Activated effector memory CD4-positive, alpha-beta T cell treated with Interleukin-2 at 50 U/mL for 16 hours (primary cell): Measurements from ENCODE around the gene GRIA3.
"Not testable (repeated sequence)": the region's sequence is repeated elsewhere in the genome, so short reads cannot be mapped to it uniquely, and the experiment has no call there.

Source experiments
- DNase-seq: peaks from one replicate; pipeline ENCODE4 v3.0.0-alpha.2; 2020

GRIA3 gene

GRCh38 chrX:123476611-123477219 is 292.6 kb downstream of the GRIA3 start:
- DNase-seq, result no peak

- DNase-seq, result no peak
These were observed 293.6 kb downstream of the GRIA3 start for GRCh38 chrX:123477673-123478072.

GRCh38 chrX:123481913-123482851 is 298.1 kb downstream of the GRIA3 start:
- DNase-seq, result no peak

GRCh38 chrX:123486297-123486696 is 302.2 kb downstream of the GRIA3 start:
- DNase-seq, result no peak

GRCh38 chrX:123487236-123487635 is 303.2 kb downstream of the GRIA3 start:
- no peak for DNase-seq

GRCh38 chrX:123487669-123488068 is 303.6 kb downstream of the GRIA3 start:
- DNase-seq, result no peak

GRCh38 chrX:123489011-123489410 is 304.9 kb downstream of the GRIA3 start:
- DNase-seq, result no peak

GRCh38 chrX:123493857-123494256 is 309.8 kb downstream of the GRIA3 start:
- no peak for DNase-seq

GRCh38 chrX:123499787-123500186 is 315.7 kb downstream of the GRIA3 start:
- no peak for DNase-seq

- DNase-seq, result no peak
These were observed 320.0 kb downstream of the GRIA3 start for GRCh38 chrX:123504047-123504446.

GRCh38 chrX:123504630-123505270 is 320.7 kb downstream of the GRIA3 start:
- DNase-seq, result no peak

GRCh38 chrX:123513585-123514278 is 329.7 kb downstream of the GRIA3 start:
- no peak for DNase-seq

GRCh38 chrX:123514279-123514640 is 330.2 kb downstream of the GRIA3 start:
- DNase-seq, result not testable (repeated sequence)

GRCh38 chrX:123518791-123519190 is 334.7 kb downstream of the GRIA3 start:
- no peak for DNase-seq

GRCh38 chrX:123525123-123525725 is 341.1 kb downstream of the GRIA3 start:
- DNase-seq, result no peak

GRCh38 chrX:123530726-123531125 is 346.6 kb downstream of the GRIA3 start:
- DNase-seq, result not testable (repeated sequence)
